ENCODE measurements around the gene ZDBF2. TPM values are rescaled to one million over a fixed set of nuclear protein-coding genes. Genes with fewer than 3 reads are reported as not detected.
"Not testable (repeated sequence)": the region's sequence is repeated elsewhere in the genome, so short reads cannot be mapped to it uniquely, and the experiment has no call there.

Gene ZDBF2
- total RNA-seq, 5 donors from 2014 or later (not counting 1 experiment from before 2014, with no cell fraction given), result 13.5 to 21.3 (median 14.8) TPM

GRCh38 chr2:206299608-206300007, 25.1 kb downstream of the ZDBF2 start:
- CTCF ChIA-PET; DNase-seq; H3K4me3 Mint-ChIP-seq; H3K4me1 Mint-ChIP-seq; H3K27me3 Mint-ChIP-seq; H3K27ac ChIP-seq (ENCODE audit: low read length); ATAC-seq (replicated peaks in 1 of 4); POLR2A ChIA-PET; H3K27me3 ChIP-seq (replicated peaks in 1 of 2; ENCODE audit: control insufficient read depth in 2 of 2, extremely low read depth in 1 of 2, insufficient read depth in 2 of 2, low read length in 1 of 2); H3K9me3 Mint-ChIP-seq; H3K4me1 ChIP-seq (ENCODE audit: control insufficient read depth in 1 of 2, extremely low read depth in 1 of 2, insufficient read depth in 2 of 2, low read length in 2 of 2); H3K4me3 ChIP-seq (ENCODE audit: control insufficient read depth in 1 of 2, extremely low read depth in 1 of 2, low read length in 1 of 2); H3K9me3 ChIP-seq; H3K27ac Mint-ChIP-seq; H3K36me3 ChIP-seq (ENCODE audit: control insufficient read depth in 2 of 2, extremely low read depth in 1 of 2, insufficient read depth in 1 of 2, low read length in 1 of 2): not testable (repeated sequence)
- 80% methylated on average over 2 of the region's 10 CpGs for WGBS (ENCODE audit: insufficient coverage)
- H3K36me3 Mint-ChIP-seq, result peaks cover 18% of the 10 kb centered on the region

- no peaks in the 10 kb centered on the region for H3K4me1 ChIP-seq (ENCODE audit: control insufficient read depth in 1 of 2, extremely low read depth in 1 of 2, insufficient read depth in 2 of 2, low read length in 2 of 2)
- ChIA-PET CTCF (no interaction called here), POLR2A (no interaction called here)
- no peak for DNase-seq
- Mint-ChIP-seq H3K27me3 (no peaks in the 10 kb centered on the region), H3K4me1 (no peaks in the 10 kb centered on the region), H3K9me3 (peaks cover 0 to 12% (median 0%) of the 10 kb centered on the region in 3 donors), H3K4me3 (no peak overlapping the region), H3K27ac (no peak overlapping the region), H3K36me3 (peaks cover 20% of the 10 kb centered on the region)
- H3K9me3 ChIP-seq, result no peaks in the 10 kb centered on the region
- H3K36me3 ChIP-seq (ENCODE audit: control insufficient read depth in 2 of 2, extremely low read depth in 1 of 2, insufficient read depth in 1 of 2, low read length in 1 of 2), result peaks cover 0 to 2% of the 10 kb centered on the region in 2 donors
- no peak for ATAC-seq (replicated peaks in 1 of 4)
- no peaks in the 10 kb centered on the region for H3K27me3 ChIP-seq (replicated peaks in 1 of 2; ENCODE audit: control insufficient read depth in 2 of 2, extremely low read depth in 1 of 2, insufficient read depth in 2 of 2, low read length in 1 of 2)
- H3K27ac ChIP-seq (ENCODE audit: low read length), result no peak overlapping the region
- H3K4me3 ChIP-seq (ENCODE audit: control insufficient read depth in 1 of 2, extremely low read depth in 1 of 2, low read length in 1 of 2), result no peak overlapping the region
- 100% methylated on average over 1 of the region's 3 CpGs for WGBS (ENCODE audit: insufficient coverage)
These were observed 31.2 kb downstream of the ZDBF2 start for GRCh38 chr2:206305523-206306245.

GRCh38 chr2:206311026-206311425, 36.6 kb downstream of the ZDBF2 start:
- H3K4me1 ChIP-seq (ENCODE audit: control insufficient read depth in 1 of 2, extremely low read depth in 1 of 2, insufficient read depth in 2 of 2, low read length in 2 of 2), result no peaks in the 10 kb centered on the region
- DNase-seq, result no peak
- no peak overlapping the region for H3K27ac ChIP-seq (ENCODE audit: low read length)
- H3K9me3 Mint-ChIP-seq, result peaks cover 0 to 12% (median 0%) of the 10 kb centered on the region in 3 donors
- no peak for ATAC-seq (replicated peaks in 1 of 4)
- no peaks in the 10 kb centered on the region for H3K36me3 ChIP-seq (ENCODE audit: control insufficient read depth in 2 of 2, extremely low read depth in 1 of 2, insufficient read depth in 1 of 2, low read length in 1 of 2)
- H3K27me3 ChIP-seq (replicated peaks in 1 of 2; ENCODE audit: control insufficient read depth in 2 of 2, extremely low read depth in 1 of 2, insufficient read depth in 2 of 2, low read length in 1 of 2), result no peaks in the 10 kb centered on the region
- no peak overlapping the region for H3K27ac Mint-ChIP-seq
- ChIA-PET CTCF (no interaction called here), POLR2A (no interaction called here)
- no peaks in the 10 kb centered on the region for H3K27me3 Mint-ChIP-seq
- H3K4me1 Mint-ChIP-seq, result no peaks in the 10 kb centered on the region
- H3K4me3 Mint-ChIP-seq, result no peak overlapping the region
- 95% methylated on average over 8 of the region's 9 CpGs for WGBS (ENCODE audit: insufficient coverage)
- peaks cover 3% of the 10 kb centered on the region for H3K36me3 Mint-ChIP-seq
- no peak overlapping the region for H3K4me3 ChIP-seq (ENCODE audit: control insufficient read depth in 1 of 2, extremely low read depth in 1 of 2, low read length in 1 of 2)
- H3K9me3 ChIP-seq, result no peaks in the 10 kb centered on the region

- peaks cover 2% of the 10 kb centered on the region for H3K9me3 ChIP-seq
- Mint-ChIP-seq H3K4me3 (no peak overlapping the region), H3K36me3 (peaks cover 3% of the 10 kb centered on the region), H3K27ac (no peak overlapping the region), H3K9me3 (peaks cover 4 to 8% (median 5%) of the 10 kb centered on the region in 3 donors), H3K27me3 (no peaks in the 10 kb centered on the region), H3K4me1 (no peaks in the 10 kb centered on the region)
- ATAC-seq (replicated peaks in 1 of 4) (no peak), DNase-seq (no peak)
- H3K27ac ChIP-seq (ENCODE audit: low read length), result no peak overlapping the region
- H3K27me3 ChIP-seq (replicated peaks in 1 of 2; ENCODE audit: control insufficient read depth in 2 of 2, extremely low read depth in 1 of 2, insufficient read depth in 2 of 2, low read length in 1 of 2), result no peaks in the 10 kb centered on the region
- ChIA-PET CTCF (no interaction called here), POLR2A (no interaction called here)
- 67% methylated on average over 1 of the region's 1 CpG for WGBS (ENCODE audit: insufficient coverage)
- H3K4me1 ChIP-seq (ENCODE audit: control insufficient read depth in 1 of 2, extremely low read depth in 1 of 2, insufficient read depth in 2 of 2, low read length in 2 of 2), result no peaks in the 10 kb centered on the region
- H3K4me3 ChIP-seq (ENCODE audit: control insufficient read depth in 1 of 2, extremely low read depth in 1 of 2, low read length in 1 of 2), result no peak overlapping the region
- H3K36me3 ChIP-seq (ENCODE audit: control insufficient read depth in 2 of 2, extremely low read depth in 1 of 2, insufficient read depth in 1 of 2, low read length in 1 of 2), result no peaks in the 10 kb centered on the region
These were observed 41.7 kb downstream of the ZDBF2 start for GRCh38 chr2:206316141-206316540.

- no peaks in the 10 kb centered on the region for H3K27me3 ChIP-seq (replicated peaks in 1 of 2; ENCODE audit: control insufficient read depth in 2 of 2, extremely low read depth in 1 of 2, insufficient read depth in 2 of 2, low read length in 1 of 2)
- Mint-ChIP-seq H3K4me3 (no peak overlapping the region), H3K27me3 (peaks cover 0 to 4% of the 10 kb centered on the region in 2 donors), H3K36me3 (no peaks in the 10 kb centered on the region), H3K27ac (no peak overlapping the region), H3K9me3 (peaks cover 4 to 12% (median 9%) of the 10 kb centered on the region in 3 donors), H3K4me1 (no peaks in the 10 kb centered on the region)
- WGBS (ENCODE audit: insufficient coverage), result no CpG with 5 or more reads among the region's 3 CpGs
- ChIA-PET CTCF (no interaction called here), POLR2A (no interaction called here)
- H3K27ac ChIP-seq (ENCODE audit: low read length), result no peak overlapping the region
- H3K4me3 ChIP-seq (ENCODE audit: control insufficient read depth in 1 of 2, extremely low read depth in 1 of 2, low read length in 1 of 2), result no peak overlapping the region
- DNase-seq, result no peak
- no peaks in the 10 kb centered on the region for H3K4me1 ChIP-seq (ENCODE audit: control insufficient read depth in 1 of 2, extremely low read depth in 1 of 2, insufficient read depth in 2 of 2, low read length in 2 of 2)
- H3K9me3 ChIP-seq, result peaks cover 2% of the 10 kb centered on the region
- ATAC-seq (replicated peaks in 1 of 4), result no peak
- H3K36me3 ChIP-seq (ENCODE audit: control insufficient read depth in 2 of 2, extremely low read depth in 1 of 2, insufficient read depth in 1 of 2, low read length in 1 of 2), result no peaks in the 10 kb centered on the region
These were observed 48.6 kb downstream of the ZDBF2 start for GRCh38 chr2:206323033-206323432.

- whole genome bisulfite sequencing (ENCODE audit: insufficient coverage), result no CpG with 5 or more reads among the region's 4 CpGs
- no peaks in the 10 kb centered on the region for H3K36me3 Mint-ChIP-seq
- POLR2A ChIA-PET, result no interaction called here
These were observed 49.0 kb downstream of the ZDBF2 start for GRCh38 chr2:206323486-206323885.

More at GRCh38 chr2:206323486-206323885, 49.0 kb downstream of the ZDBF2 start:
- ATAC-seq (replicated peaks in 1 of 4) (no peak), DNase-seq (no peak)
- Mint-ChIP-seq H3K27me3 (peaks cover 0 to 4% of the 10 kb centered on the region in 2 donors), H3K4me3 (no peak overlapping the region), H3K4me1 (no peaks in the 10 kb centered on the region), H3K9me3 (peaks cover 4 to 12% (median 9%) of the 10 kb centered on the region in 3 donors), H3K27ac (no peak overlapping the region)
- Histone ChIP-seq H3K9me3 (peaks cover 2% of the 10 kb centered on the region), H3K36me3 (ENCODE audit: control insufficient read depth in 2 of 2, extremely low read depth in 1 of 2, insufficient read depth in 1 of 2, low read length in 1 of 2) (no peaks in the 10 kb centered on the region), H3K4me1 (ENCODE audit: control insufficient read depth in 1 of 2, extremely low read depth in 1 of 2, insufficient read depth in 2 of 2, low read length in 2 of 2) (no peaks in the 10 kb centered on the region), H3K27ac (ENCODE audit: low read length) (no peak overlapping the region), H3K27me3 (replicated peaks in 1 of 2; ENCODE audit: control insufficient read depth in 2 of 2, extremely low read depth in 1 of 2, insufficient read depth in 2 of 2, low read length in 1 of 2) (no peaks in the 10 kb centered on the region), H3K4me3 (ENCODE audit: control insufficient read depth in 1 of 2, extremely low read depth in 1 of 2, low read length in 1 of 2) (no peak overlapping the region)
- CTCF ChIA-PET, result no interaction called here
